IMR-90 (cell line): ENCODE data around the gene SMIM36. TPM values are rescaled to one million over a fixed set of nuclear protein-coding genes. Genes with fewer than 3 reads are reported as not detected.

Experiments used
- ATAC-seq: fragments of 200-7000 bp; cut with Tn5 transposase; 2 replicates; pipeline ENCODE4 v1.9.1; 2020; ENCODE audit warnings: low read depth, mild to moderate bottlenecking, moderate library complexity
- BruUV-seq: library from RNA; stranded (reverse); fragments of 400-500 nt; replicated peaks from 2 replicates; lab custom pipeline; 2021; lab: Mats Ljungman, UMichigan
- CTCF ChIA-PET: fragments of 300-600 bp; formaldehyde crosslinking; extraction: SDS; loops from one replicate; lab custom pipeline; 2021; ENCODE audit warnings: antibody characterized with exemption; lab: Yijun Ruan, JAX
- POLR2A ChIA-PET: fragments of 300-600 bp; sonication (Branson Sonifier 250); formaldehyde crosslinking; loops from one replicate; lab custom pipeline; 2022; ENCODE audit warnings: antibody characterized with exemption; ENCODE audit not compliant: unreplicated experiment; lab: Charles Lee
- DNase-seq: peaks from one replicate; pipeline ENCODE4 v3.0.0; 2013
- H2AFZ ChIP-seq: replicated peaks from 2 replicates; pipeline ENCODE3; 2013; ENCODE audit warnings: low read length, mild to moderate bottlenecking; ENCODE audit not compliant: poor library complexity
- H2AK5ac ChIP-seq: 2 replicates; pipeline ENCODE4 v1.6.1; 2013; ENCODE audit warnings: low read depth, low read length, inconsistent platforms
- H2AK9ac ChIP-seq: replicated peaks from 2 replicates; pipeline ENCODE3; 2013; ENCODE audit warnings: mild to moderate bottlenecking, low read depth, low read length, moderate library complexity; ENCODE audit not compliant: poor library complexity
- H2BK120ac ChIP-seq: 2 replicates; pipeline ENCODE4 v1.6.1; 2013; ENCODE audit warnings: low read depth, low read length, inconsistent platforms
- H2BK15ac ChIP-seq: 3 replicates; pipeline ENCODE4 v1.6.1; 2013; ENCODE audit warnings: low read depth, low read length, inconsistent platforms
- H2BK20ac ChIP-seq: 2 replicates; pipeline ENCODE4 v1.6.1; 2013; ENCODE audit warnings: low read depth, mild to moderate bottlenecking, inconsistent platforms, low read length, moderate library complexity
- H2BK5ac ChIP-seq: 2 replicates; pipeline ENCODE4 v1.6.1; 2013; ENCODE audit warnings: mild to moderate bottlenecking, low read depth, low read length, inconsistent platforms; ENCODE audit not compliant: poor library complexity, severe bottlenecking
- H3K14ac ChIP-seq: replicated peaks from 2 replicates; pipeline ENCODE4 v1.6.1; 2013; ENCODE audit warnings: low read depth, low read length, inconsistent platforms
- H3K18ac ChIP-seq: 2 replicates; pipeline ENCODE4 v1.6.1; 2013; ENCODE audit warnings: low read depth, low read length, control low read depth
- H3K23ac ChIP-seq: 2 replicates; pipeline ENCODE4 v1.6.1; 2013; ENCODE audit warnings: low read depth, low read length, inconsistent platforms
- H3K27ac ChIP-seq: 2 replicates; pipeline ENCODE4 v1.5.1; 2013; ENCODE audit warnings: mild to moderate bottlenecking, control low read depth, low read length; ENCODE audit not compliant: insufficient read depth
- H3K27me3 ChIP-seq: 2 replicates; pipeline ENCODE4 v1.6.1; 2013; ENCODE audit warnings: low read length; ENCODE audit not compliant: control insufficient read depth, insufficient read depth
- H3K36me3 ChIP-seq: 2 replicates; pipeline ENCODE4 v1.6.1; 2013; ENCODE audit warnings: low read length, mixed read lengths; ENCODE audit not compliant: control insufficient read depth, insufficient read depth
- H3K4ac ChIP-seq: 2 replicates; pipeline ENCODE4 v1.6.1; 2013; ENCODE audit warnings: low read depth, low read length, inconsistent platforms
- H3K4me1 ChIP-seq: 2 replicates; pipeline ENCODE4 v1.6.1; 2013; ENCODE audit warnings: low read length, mixed read lengths; ENCODE audit not compliant: control insufficient read depth, insufficient read depth
- H3K4me2 ChIP-seq: 2 replicates; pipeline ENCODE4 v1.6.1; 2013; ENCODE audit warnings: low read depth, mild to moderate bottlenecking, control low read depth, low read length, moderate library complexity
- H3K4me3 ChIP-seq: 2 replicates; pipeline ENCODE4 v1.5.1; 2013; ENCODE audit warnings: low read depth, mild to moderate bottlenecking, control low read depth, low read length, moderate library complexity; ENCODE audit not compliant: insufficient read depth
- H3K56ac ChIP-seq: 2 replicates; pipeline ENCODE4 v1.6.1; 2013; ENCODE audit warnings: low read length, inconsistent platforms; ENCODE audit not compliant: insufficient read depth; ENCODE audit errors: extremely low read depth
- H3K79me1 ChIP-seq, 2 experiments: 2 replicates each; pipeline ENCODE4 v1.6.1; 2013; ENCODE audit warnings: low read length in 2 of 2, inconsistent platforms in 1 of 2, low read depth in 1 of 2
- H3K9ac ChIP-seq: 2 replicates; pipeline ENCODE4 v1.6.1; 2013; ENCODE audit warnings: low read depth, low read length, control low read depth
- H3K9me1 ChIP-seq: 2 replicates; pipeline ENCODE4 v1.6.1; 2013; ENCODE audit warnings: low read length, inconsistent platforms; ENCODE audit not compliant: insufficient read depth
- H3K9me3 ChIP-seq: 2 replicates; pipeline ENCODE4 v1.6.1; 2013; ENCODE audit warnings: low read length; ENCODE audit not compliant: control insufficient read depth, insufficient read depth
- H4K20me1 ChIP-seq: 2 replicates; pipeline ENCODE4 v1.6.1; 2013; ENCODE audit warnings: low read length, inconsistent platforms; ENCODE audit not compliant: insufficient read depth
- H4K5ac ChIP-seq: 2 replicates; pipeline ENCODE4 v1.6.1; 2013; ENCODE audit warnings: mild to moderate bottlenecking, low read depth, low read length, control low read depth
- H4K8ac ChIP-seq, 2 experiments: 2 replicates each; pipeline ENCODE4 v1.6.1; 2013; ENCODE audit warnings: low read depth in 2 of 2, low read length in 2 of 2, control low read depth in 1 of 2, inconsistent platforms in 1 of 2
- H4K91ac ChIP-seq: 2 replicates; pipeline ENCODE4 v1.6.1; 2013; ENCODE audit warnings: low read depth, low read length, inconsistent platforms; ENCODE audit not compliant: insufficient read depth
- BHLHE40 ChIP-seq: fragments of 150-350 bp; IDR thresholded peaks from 2 replicates; pipeline ENCODE4 v1.6.1; 2016; ENCODE audit warnings: mild to moderate bottlenecking, low read depth, low read length
- CEBPB ChIP-seq: IDR thresholded peaks from 2 replicates; pipeline ENCODE4 v1.6.1; 2012; ENCODE audit warnings: low read depth, low read length, improper control_type of control experiment
- FOS ChIP-seq: fragments of 150-350 bp; IDR thresholded peaks from 2 replicates; pipeline ENCODE4 v1.6.1; 2016; ENCODE audit warnings: low read depth, low read length
- MXI1 ChIP-seq: IDR thresholded peaks from 2 replicates; pipeline ENCODE4 v1.6.1; 2012; ENCODE audit warnings: low read depth, mild to moderate bottlenecking, low read length, moderate library complexity, borderline replicate concordance
- WGBS, 2 experiments: methylation state at CpG; one replicate each; pipeline versions ENCODE4 v1.1.5 to v1.1.7; 2013; ENCODE audit warnings: missing lambda C conversion rate in 2 of 2; ENCODE audit not compliant: insufficient read length in 1 of 2; ENCODE audit errors: extremely low coverage in 2 of 2; 5-methylcytosine and 5-hydroxymethylcytosine counted together
- dilution Hi-C: fragments of 300-500 bp; cut with HindIII; formaldehyde crosslinking; loops from one replicate; pipeline ENCODE4 v1.14.3; 2018; ENCODE audit warnings: low sequenced_read_pairs; ENCODE audit not compliant: unreplicated experiment
- in situ Hi-C: fragments of 300-500 bp; cut with MboI; formaldehyde crosslinking; loops from 3 replicates; pipeline ENCODE4 v1.14.3; 2019; ENCODE audit warnings: low sequenced_read_pairs, inconsistent platforms, mixed read lengths
- intact Hi-C: fragments of 100-400 bp; cut with micrococcal nuclease; formaldehyde crosslinking; loops from 2 replicates; pipeline ENCODE4 v1.10.0; 2022
- polyA plus RNA-seq, 3 experiments: library from polyadenylated mRNA; depleted of rRNA; stranded (reverse); fragments of >200 nt; gene quantifications; 2 replicates each; pipeline ENCODE4 v1.2.3, GENCODE V29; 2012; ENCODE audit warnings: low replicate concordance in 1 of 3
- total RNA-seq: library from RNA; depleted of rRNA; stranded (reverse); fragments of >200 nt; gene quantifications from 2 replicates; pipeline ENCODE4 v1.2.3, GENCODE V29; 2012
- TF ChIP-seq, protein P1 (sequence below): fragments of 150-350 bp; IDR thresholded peaks from 2 replicates; pipeline ENCODE4 v1.6.1; 2017; ENCODE audit warnings: mild to moderate bottlenecking, antibody characterized with exemption, low read length, low read depth

SMIM36 gene
- total and polyA plus RNA-seq, 2 of the 4 experiments (the other 2 are of a cell fraction): not detected

- Histone ChIP-seq H4K8ac (peak overlapping the region in 1 of 2 experiments; percentile 48; a peak in 1 of 4 replicates), H3K9me1 (peaks cover 6% of the 10 kb centered on the region; the same call in 1 of the 2 replicates), H3K36me3 (no peaks in the 10 kb centered on the region), H3K27ac (no peak overlapping the region), H3K4ac (peak overlapping the region; percentile 26; the same call in 1 of the 2 replicates), H3K23ac (no peak overlapping the region), H3K27me3 (no peaks in the 10 kb centered on the region), H2AFZ (peak overlapping the region; percentile 3), H3K4me3 (no peak overlapping the region), H3K4me2 (no peak overlapping the region), H2BK20ac (peak overlapping the region; percentile 59; the same call in 1 of the 2 replicates), H3K56ac (no peak overlapping the region), H2BK5ac (no peak overlapping the region), H2BK120ac (peak overlapping the region; percentile 32; the same call in 1 of the 2 replicates), H2AK9ac (no peak overlapping the region), H3K4me1 (peaks cover 13% of the 10 kb centered on the region), H2AK5ac (peak overlapping the region; percentile 49; the same call in 1 of the 2 replicates), H3K9me3 (no peaks in the 10 kb centered on the region), H3K18ac (peak overlapping the region; percentile 58), H4K20me1 (no peaks in the 10 kb centered on the region), H4K5ac (peak overlapping the region; percentile 62; the same call in 1 of the 2 replicates), H3K79me1 (no peaks in the 10 kb centered on the region), H4K91ac (no peak overlapping the region), H3K14ac (no peak overlapping the region), H2BK15ac (no peak overlapping the region), H3K9ac (no peak overlapping the region)
- in situ Hi-C loops (no loop called here), intact Hi-C loops (no loop called here), dilution Hi-C loops (no loop called here)
- TF ChIP-seq BHLHE40 (0 out of 2 replicates have a peak, but pooled peaks have one; percentile 8), FOS (peak; percentile 76), MXI1 (no peak), CEBPB (0 out of 2 replicates have a peak, but pooled peaks have one; percentile 3)
- TF ChIP-seq, protein P1, sequence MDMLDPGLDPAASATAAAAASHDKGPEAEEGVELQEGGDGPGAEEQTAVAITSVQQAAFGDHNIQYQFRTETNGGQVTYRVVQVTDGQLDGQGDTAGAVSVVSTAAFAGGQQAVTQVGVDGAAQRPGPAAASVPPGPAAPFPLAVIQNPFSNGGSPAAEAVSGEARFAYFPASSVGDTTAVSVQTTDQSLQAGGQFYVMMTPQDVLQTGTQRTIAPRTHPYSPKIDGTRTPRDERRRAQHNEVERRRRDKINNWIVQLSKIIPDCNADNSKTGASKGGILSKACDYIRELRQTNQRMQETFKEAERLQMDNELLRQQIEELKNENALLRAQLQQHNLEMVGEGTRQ: no peak
- CTCF ChIA-PET: interaction anchor here (1.2 kb wide), 1 partner anchor 260 kb away, joined by 3 read pairs; no protein-coding TSS in a partner anchor
- DNase-seq (peak; percentile 89), ATAC-seq (0 out of 2 replicates have a peak, but pooled peaks have one; percentile 7)
- POLR2A ChIA-PET: no interaction called here
- no CpG with 5 or more reads among the region's 7 CpGs for WGBS, 2 experiments
- BruUV-seq: no TSS peak
Observed at GRCh38 chr17:55458978-55459377, 52.3 kb downstream of the SMIM36 start.
